ENCODE measurements around the gene MUSK.

MUSK gene

DNA sequence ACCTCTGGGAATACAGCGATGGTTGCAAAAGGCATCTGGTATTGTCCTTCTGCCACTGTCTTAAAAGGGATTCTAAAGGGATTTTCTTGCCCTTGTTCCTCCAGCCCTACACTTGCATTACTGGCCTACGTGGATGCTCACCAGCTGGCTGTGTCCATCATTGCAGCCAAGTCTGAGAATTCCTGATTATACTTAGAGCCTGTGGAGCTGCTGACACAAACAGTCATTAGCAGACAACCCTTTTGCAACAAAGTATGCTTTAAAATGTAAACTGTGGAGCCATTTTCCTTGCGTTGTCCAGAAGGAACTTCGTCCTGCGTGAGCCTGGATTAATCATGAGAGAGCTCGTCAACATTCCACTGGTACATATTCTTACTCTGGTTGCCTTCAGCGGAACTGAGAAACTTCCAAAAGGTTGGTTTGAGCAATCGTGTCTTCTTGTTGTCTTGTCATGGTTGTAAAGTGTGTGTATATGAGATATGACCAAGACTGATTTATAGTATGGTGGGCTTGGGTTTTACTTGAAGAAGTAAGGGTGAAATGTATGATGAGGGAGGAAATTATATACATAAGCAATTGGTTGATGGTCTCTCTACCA, at the start of gene MUSK:
Gene MUSK (plus strand): TSS at position 222 of the 598 bp plus-strand sequence. CDS start 114 bp downstream, at position 336.
- H3K27me3 ChIP-seq (ENCODE audit: control insufficient read depth, insufficient read depth, low read length) = no peaks in the 10 kb centered on the region
- H3K27ac ChIP-seq (ENCODE audit: low read depth, low read length) = no peak within 1 kb of the TSS
- H3K4me1 ChIP-seq (ENCODE audit: control insufficient read depth, insufficient read depth, low read length) = no peaks in the 10 kb centered on the region
- H3K36me3 ChIP-seq (ENCODE audit: control insufficient read depth, insufficient read depth, low read length) = no peaks in the 10 kb centered on the region
- no peak within 1 kb of the TSS for H3K9ac ChIP-seq (ENCODE audit: low read length)
- H3K4me3 ChIP-seq (ENCODE audit: low read depth, low read length) = no peak within 1 kb of the TSS
- no peaks in the 10 kb centered on the region for H3K9me3 ChIP-seq (ENCODE audit: control insufficient read depth, insufficient read depth, low read depth, low read length)

GRCh38 chr9:110619831-110620230, 48.8 kb upstream of the MUSK start:
- no peak overlapping the region for H3K4me3 ChIP-seq (ENCODE audit: low read depth, low read length)

DNA sequence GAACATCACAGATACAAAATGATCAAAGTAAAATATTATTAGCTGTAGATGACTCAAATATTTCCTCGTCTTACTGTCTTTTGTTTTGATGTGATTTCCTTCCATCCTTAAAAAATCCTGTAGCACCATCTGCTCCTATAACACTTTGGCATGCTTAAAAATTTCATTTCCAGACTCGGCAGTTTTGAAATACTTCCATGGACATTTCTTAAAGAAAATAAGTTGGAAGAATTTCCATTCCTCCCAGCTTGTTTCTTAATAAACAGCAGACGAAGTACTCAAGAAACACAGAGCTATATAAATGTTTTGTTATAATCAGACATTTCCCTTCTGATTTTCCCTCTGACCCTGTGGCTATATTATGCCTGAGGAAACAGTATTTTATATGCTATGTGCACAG, 47.9 kb upstream of the MUSK start:
- Histone ChIP-seq H3K27me3 (ENCODE audit: control insufficient read depth, insufficient read depth, low read length) (no peaks in the 10 kb centered on the region), H3K36me3 (ENCODE audit: control insufficient read depth, insufficient read depth, low read length) (no peaks in the 10 kb centered on the region), H3K9ac (ENCODE audit: low read length) (no peak overlapping the region), H3K27ac (ENCODE audit: low read depth, low read length) (no peak overlapping the region), H3K4me3 (ENCODE audit: low read depth, low read length) (no peak overlapping the region), H3K4me1 (ENCODE audit: control insufficient read depth, insufficient read depth, low read length) (no peaks in the 10 kb centered on the region), H3K9me3 (ENCODE audit: control insufficient read depth, insufficient read depth, low read depth, low read length) (no peaks in the 10 kb centered on the region)

More at GRCh38 chr9:110619831-110620230, 48.8 kb upstream of the MUSK start:
- H3K27ac ChIP-seq (ENCODE audit: low read depth, low read length) = no peak overlapping the region
- no peak overlapping the region for H3K9ac ChIP-seq (ENCODE audit: low read length)
- no peaks in the 10 kb centered on the region for H3K36me3 ChIP-seq (ENCODE audit: control insufficient read depth, insufficient read depth, low read length)
- H3K27me3 ChIP-seq (ENCODE audit: control insufficient read depth, insufficient read depth, low read length) = no peaks in the 10 kb centered on the region
- no peaks in the 10 kb centered on the region for H3K4me1 ChIP-seq (ENCODE audit: control insufficient read depth, insufficient read depth, low read length)
- no peaks in the 10 kb centered on the region for H3K9me3 ChIP-seq (ENCODE audit: control insufficient read depth, insufficient read depth, low read depth, low read length)

DNA sequence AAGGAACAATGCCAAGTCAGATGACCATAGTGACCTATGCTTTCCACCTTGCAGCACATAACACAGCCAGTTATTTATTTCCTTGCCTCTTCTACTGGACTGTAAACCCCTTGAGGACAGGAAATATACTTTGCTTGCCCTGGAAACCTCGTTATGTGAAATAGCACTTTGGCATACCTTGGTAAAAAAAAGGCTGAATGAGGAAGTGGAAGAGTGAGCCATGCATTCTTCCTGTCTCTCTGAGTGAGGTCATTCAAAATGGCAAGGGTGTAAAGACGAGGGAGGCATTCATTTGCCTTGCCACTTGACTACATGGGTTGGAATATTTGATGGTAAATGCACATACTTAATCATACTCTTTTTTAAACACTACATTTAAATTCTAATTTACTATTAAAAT, 46.2 kb upstream of the MUSK start:
- Histone ChIP-seq H3K9ac (ENCODE audit: low read length) (no peak overlapping the region), H3K27me3 (ENCODE audit: control insufficient read depth, insufficient read depth, low read length) (no peaks in the 10 kb centered on the region), H3K4me1 (ENCODE audit: control insufficient read depth, insufficient read depth, low read length) (0 out of 2 replicates have a peak, but pooled peaks cover 6% of the 10 kb centered on the region), H3K36me3 (ENCODE audit: control insufficient read depth, insufficient read depth, low read length) (no peaks in the 10 kb centered on the region), H3K4me3 (ENCODE audit: low read depth, low read length) (no peak overlapping the region), H3K27ac (ENCODE audit: low read depth, low read length) (no peak overlapping the region), H3K9me3 (ENCODE audit: control insufficient read depth, insufficient read depth, low read depth, low read length) (no peaks in the 10 kb centered on the region)

- Histone ChIP-seq H3K27me3 (ENCODE audit: control insufficient read depth, insufficient read depth, low read length) (no peaks in the 10 kb centered on the region), H3K4me3 (ENCODE audit: low read depth, low read length) (no peak overlapping the region), H3K9ac (ENCODE audit: low read length) (no peak overlapping the region)
Observed at GRCh38 chr9:110623462-110624025, 45.0 kb upstream of the MUSK start.

DNA sequence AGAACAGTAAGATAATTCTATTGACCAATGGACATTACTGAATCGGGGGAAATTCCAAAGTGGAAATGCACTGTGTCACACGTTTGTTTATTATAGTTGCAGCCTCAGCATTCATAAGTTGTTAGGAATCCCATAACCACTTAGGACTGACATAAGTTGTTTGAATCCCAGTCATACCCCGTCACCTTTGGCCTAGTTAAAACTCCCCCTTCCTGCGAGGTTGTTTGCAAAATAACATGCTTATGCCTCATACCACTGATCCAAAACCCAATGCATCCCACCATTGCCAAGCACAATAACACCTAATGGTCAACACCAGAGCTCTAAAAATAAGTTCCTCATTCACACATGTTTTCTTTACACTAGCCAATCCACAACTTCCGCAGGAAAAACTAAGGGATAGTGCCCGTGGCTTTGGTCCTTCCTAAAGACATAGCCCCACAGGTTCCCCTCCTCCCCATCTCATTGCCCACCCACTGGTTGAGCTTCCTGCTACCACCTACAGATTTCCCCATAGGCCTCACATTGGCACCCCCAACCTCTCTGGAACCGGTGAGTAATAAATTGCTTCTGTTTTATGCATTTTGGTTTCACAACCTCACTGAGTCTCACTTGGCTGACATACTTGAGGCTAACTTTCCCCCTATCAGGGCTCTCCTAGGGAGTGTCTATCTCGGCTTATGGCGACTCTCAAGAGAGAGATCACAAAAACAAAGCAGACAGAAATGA, 42.3 kb upstream of the MUSK start:
- H3K4me3 ChIP-seq (ENCODE audit: low read depth, low read length) = no peak overlapping the region
- H3K36me3 ChIP-seq (ENCODE audit: control insufficient read depth, insufficient read depth, low read length) = no peaks in the 10 kb centered on the region
- no peak overlapping the region for H3K9ac ChIP-seq (ENCODE audit: low read length)
- H3K27ac ChIP-seq (ENCODE audit: low read depth, low read length) = no peak overlapping the region
- H3K27me3 ChIP-seq (ENCODE audit: control insufficient read depth, insufficient read depth, low read length) = no peaks in the 10 kb centered on the region
- H3K4me1 ChIP-seq (ENCODE audit: control insufficient read depth, insufficient read depth, low read length) = 0 out of 2 replicates have a peak, but pooled peaks cover 6% of the 10 kb centered on the region
- no peaks in the 10 kb centered on the region for H3K9me3 ChIP-seq (ENCODE audit: control insufficient read depth, insufficient read depth, low read depth, low read length)

More at GRCh38 chr9:110623462-110624025, 45.0 kb upstream of the MUSK start:
- no peaks in the 10 kb centered on the region for H3K36me3 ChIP-seq (ENCODE audit: control insufficient read depth, insufficient read depth, low read length)
- H3K27ac ChIP-seq (ENCODE audit: low read depth, low read length) = no peak overlapping the region
- H3K9me3 ChIP-seq (ENCODE audit: control insufficient read depth, insufficient read depth, low read depth, low read length) = no peaks in the 10 kb centered on the region
- 0 out of 2 replicates have a peak, but pooled peaks cover 6% of the 10 kb centered on the region for H3K4me1 ChIP-seq (ENCODE audit: control insufficient read depth, insufficient read depth, low read length)

GRCh38 chr9:110635589-110635988, 33.0 kb upstream of the MUSK start:
- Histone ChIP-seq H3K4me3 (ENCODE audit: low read depth, low read length) (no peak overlapping the region), H3K27me3 (ENCODE audit: control insufficient read depth, insufficient read depth, low read length) (no peaks in the 10 kb centered on the region), H3K36me3 (ENCODE audit: control insufficient read depth, insufficient read depth, low read length) (no peaks in the 10 kb centered on the region), H3K4me1 (ENCODE audit: control insufficient read depth, insufficient read depth, low read length) (no peaks in the 10 kb centered on the region), H3K9me3 (ENCODE audit: control insufficient read depth, insufficient read depth, low read depth, low read length) (peaks cover 3% of the 10 kb centered on the region; the same call in 1 of the 2 replicates), H3K9ac (ENCODE audit: low read length) (no peak overlapping the region), H3K27ac (ENCODE audit: low read depth, low read length) (no peak overlapping the region)

DNA sequence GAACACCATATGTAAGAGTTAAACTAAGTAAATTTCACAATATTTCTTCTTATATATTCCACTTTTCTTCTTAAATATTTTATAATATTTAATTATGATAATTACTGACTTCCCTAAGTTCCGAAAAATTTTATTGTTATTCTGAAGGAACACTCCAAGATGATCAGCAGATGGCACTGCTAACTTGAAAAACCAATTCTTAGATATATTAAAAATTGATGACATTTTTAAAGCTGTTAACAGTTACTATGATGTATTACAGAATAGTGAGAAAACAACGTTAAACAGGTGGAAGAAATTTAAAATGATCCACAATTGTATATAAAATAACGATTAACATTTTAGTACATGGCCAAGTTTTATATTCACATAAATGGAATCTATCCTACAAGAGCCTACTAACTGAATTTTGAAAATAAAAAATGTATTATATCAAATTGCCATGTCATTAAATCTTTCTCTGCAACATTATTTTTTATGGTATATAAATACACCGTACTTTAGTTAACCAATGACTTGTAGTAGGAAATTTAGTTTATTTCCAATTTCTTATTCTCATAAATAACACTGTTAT, 30.1 kb upstream of the MUSK start:
- Histone ChIP-seq H3K4me3 (ENCODE audit: low read depth, low read length) (no peak overlapping the region), H3K27me3 (ENCODE audit: control insufficient read depth, insufficient read depth, low read length) (no peaks in the 10 kb centered on the region), H3K9ac (ENCODE audit: low read length) (no peak overlapping the region), H3K36me3 (ENCODE audit: control insufficient read depth, insufficient read depth, low read length) (no peaks in the 10 kb centered on the region), H3K9me3 (ENCODE audit: control insufficient read depth, insufficient read depth, low read depth, low read length) (peaks cover 3% of the 10 kb centered on the region; the same call in 1 of the 2 replicates), H3K27ac (ENCODE audit: low read depth, low read length) (no peak overlapping the region), H3K4me1 (ENCODE audit: control insufficient read depth, insufficient read depth, low read length) (no peaks in the 10 kb centered on the region)

DNA sequence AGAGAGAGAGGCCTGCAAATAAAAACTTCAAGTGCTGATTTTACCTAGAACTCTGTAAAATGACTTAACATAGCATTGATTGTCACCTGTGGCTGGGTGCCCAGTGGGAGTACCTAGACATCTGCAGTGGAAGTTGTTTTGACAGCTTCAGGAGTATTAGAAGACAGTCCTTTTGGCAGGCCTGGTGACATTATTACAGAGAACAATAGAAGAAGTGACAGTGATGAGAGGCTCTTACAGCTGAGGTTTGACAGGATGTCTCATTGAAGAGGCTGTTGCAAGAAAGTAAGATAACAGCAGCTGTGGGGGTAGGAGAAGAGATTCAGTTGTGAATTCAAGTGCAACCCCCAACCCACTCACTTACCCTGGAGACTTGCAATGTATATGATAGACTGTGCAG, 27.9 kb upstream of the MUSK start:
- Histone ChIP-seq H3K9ac (ENCODE audit: low read length) (no peak overlapping the region), H3K27ac (ENCODE audit: low read depth, low read length) (no peak overlapping the region)

GRCh38 chr9:110641293-110641692, 27.3 kb upstream of the MUSK start:
- no peak overlapping the region for H3K9ac ChIP-seq (ENCODE audit: low read length)
- no peaks in the 10 kb centered on the region for H3K9me3 ChIP-seq (ENCODE audit: control insufficient read depth, insufficient read depth, low read depth, low read length)
- no peak overlapping the region for H3K27ac ChIP-seq (ENCODE audit: low read depth, low read length)
- no peaks in the 10 kb centered on the region for H3K27me3 ChIP-seq (ENCODE audit: control insufficient read depth, insufficient read depth, low read length)
- no peaks in the 10 kb centered on the region for H3K4me1 ChIP-seq (ENCODE audit: control insufficient read depth, insufficient read depth, low read length)
- no peaks in the 10 kb centered on the region for H3K36me3 ChIP-seq (ENCODE audit: control insufficient read depth, insufficient read depth, low read length)
- H3K4me3 ChIP-seq (ENCODE audit: low read depth, low read length) = no peak overlapping the region

More for the DNA sequence above, 27.9 kb upstream of the MUSK start:
- Histone ChIP-seq H3K27me3 (ENCODE audit: control insufficient read depth, insufficient read depth, low read length) (no peaks in the 10 kb centered on the region), H3K4me1 (ENCODE audit: control insufficient read depth, insufficient read depth, low read length) (no peaks in the 10 kb centered on the region), H3K9me3 (ENCODE audit: control insufficient read depth, insufficient read depth, low read depth, low read length) (no peaks in the 10 kb centered on the region), H3K4me3 (ENCODE audit: low read depth, low read length) (no peak overlapping the region), H3K36me3 (ENCODE audit: control insufficient read depth, insufficient read depth, low read length) (no peaks in the 10 kb centered on the region)

DNA sequence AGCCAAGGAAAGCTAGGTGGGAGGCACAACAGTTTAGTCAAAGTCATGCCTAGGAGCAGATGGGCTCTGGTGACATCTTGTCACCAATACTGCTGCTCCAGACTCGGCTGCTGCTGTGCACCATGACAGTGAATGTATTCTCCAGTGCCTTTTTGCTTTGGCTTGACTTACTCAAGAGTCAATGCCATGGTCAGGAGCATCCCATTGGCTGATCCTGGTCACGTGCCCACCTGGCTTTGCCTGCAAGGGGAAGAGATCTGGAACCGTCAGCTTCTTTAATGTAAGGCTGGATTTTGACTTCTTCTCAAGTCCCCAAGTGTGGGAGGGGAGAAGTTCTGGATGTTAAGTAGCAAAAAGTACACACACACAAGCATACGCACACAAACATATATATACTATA, 19.9 kb upstream of the MUSK start:
- no peak overlapping the region for H3K4me3 ChIP-seq (ENCODE audit: low read depth, low read length)
- no peaks in the 10 kb centered on the region for H3K9me3 ChIP-seq (ENCODE audit: control insufficient read depth, insufficient read depth, low read depth, low read length)
- H3K36me3 ChIP-seq (ENCODE audit: control insufficient read depth, insufficient read depth, low read length) = no peaks in the 10 kb centered on the region
- no peaks in the 10 kb centered on the region for H3K27me3 ChIP-seq (ENCODE audit: control insufficient read depth, insufficient read depth, low read length)
- no peaks in the 10 kb centered on the region for H3K4me1 ChIP-seq (ENCODE audit: control insufficient read depth, insufficient read depth, low read length)
- no peak overlapping the region for H3K27ac ChIP-seq (ENCODE audit: low read depth, low read length)
- no peak overlapping the region for H3K9ac ChIP-seq (ENCODE audit: low read length)

Data from HUES6 (cell line).